Omental fat pad (tissue), 4 donors: ENCODE measurements around the gene SPC25. TPM values are rescaled to one million over a fixed set of nuclear protein-coding genes. Genes with fewer than 3 reads are reported as not detected.
"Not testable (repeated sequence)": the region's sequence is repeated elsewhere in the genome, so short reads cannot be mapped to it uniquely, and the experiment has no call there.

Experiments used
- ATAC-seq: fragments of 150-250 bp; one replicate; pipeline ENCODE4 v1.9.1; 2016; ENCODE audit warnings: mild to moderate bottlenecking, moderate library complexity; ENCODE audit not compliant: low FRiP score
- DNase-seq: peaks from one replicate; pipeline ENCODE4 v3.0.0-alpha.2; 2019; ENCODE audit warnings: low spot score
- CTCF ChIP-seq, 3 donors: fragments of 450-650 bp; IDR thresholded peaks; one replicate each; pipeline ENCODE4 v1.5.1; 2016 to 2017; ENCODE audit warnings: antibody characterized with exemption in 3 of 3, mild to moderate bottlenecking in 3 of 3, moderate library complexity in 2 of 3
- total RNA-seq, 4 donors: library from RNA; depleted of rRNA; stranded (reverse); fragments of >200 nt; gene quantifications; one replicate each; pipeline ENCODE4 v1.1.0, GENCODE V29; 2016

Gene SPC25
- under 1 TPM in 1 of 4 donors, not detected in 3; 0.84 TPM for total RNA-seq

- ATAC-seq = peak; percentile 93
- TF ChIP-seq CTCF (IDR thresholded peaks at IDR 0.05) = no peak
- DNase-seq = peak; percentile 64
These were observed at the start of gene SPC25 for GRCh38 chr2:168890006-168890782. Gene SPC25 (minus strand): TSS chr2:168890430. CDS start chr2:168889519, 911 bp downstream.

GRCh38 chr2:168939918-168940317 is 49.7 kb upstream of the SPC25 start:
- DNase-seq (no peak), ATAC-seq (no peak)
- no peak for TF ChIP-seq CTCF (IDR thresholded peaks at IDR 0.05)

GRCh38 chr2:168939061-168939460 is 48.8 kb upstream of the SPC25 start:
- no peak for ATAC-seq
- DNase-seq = no peak
- no peak for TF ChIP-seq CTCF (IDR thresholded peaks at IDR 0.05)

GRCh38 chr2:168935810-168936581 is 45.8 kb upstream of the SPC25 start:
- no peak for TF ChIP-seq CTCF (IDR thresholded peaks at IDR 0.05)
- DNase-seq = no peak
- no peak for ATAC-seq

- TF ChIP-seq CTCF (IDR thresholded peaks at IDR 0.05) = no peak
- ATAC-seq (no peak), DNase-seq (no peak)
These were observed 44.6 kb upstream of the SPC25 start for GRCh38 chr2:168934826-168935225.

GRCh38 chr2:168932174-168932573 is 41.9 kb upstream of the SPC25 start:
- ATAC-seq, DNase-seq: not testable (repeated sequence)

- no peak for ATAC-seq
- no peak for DNase-seq
- no peak for TF ChIP-seq CTCF (IDR thresholded peaks at IDR 0.05)
These were observed 40.0 kb upstream of the SPC25 start for GRCh38 chr2:168930242-168930641.
